HL-60 (cell line): Measurements from ENCODE around the gene ST3GAL4.

Experiments used
- POLR2AphosphoS5 ChIP-seq: IDR thresholded peaks from 2 replicates; pipeline ENCODE4 v1.6.1; 2012; ENCODE audit warnings: low read depth
- TF ChIP-seq, protein P1 (sequence below): IDR thresholded peaks from one replicate; pipeline ENCODE4 v1.5.1; 2011; ENCODE audit warnings: low read length, control low read depth, inconsistent platforms; ENCODE audit not compliant: insufficient read depth

DNA sequence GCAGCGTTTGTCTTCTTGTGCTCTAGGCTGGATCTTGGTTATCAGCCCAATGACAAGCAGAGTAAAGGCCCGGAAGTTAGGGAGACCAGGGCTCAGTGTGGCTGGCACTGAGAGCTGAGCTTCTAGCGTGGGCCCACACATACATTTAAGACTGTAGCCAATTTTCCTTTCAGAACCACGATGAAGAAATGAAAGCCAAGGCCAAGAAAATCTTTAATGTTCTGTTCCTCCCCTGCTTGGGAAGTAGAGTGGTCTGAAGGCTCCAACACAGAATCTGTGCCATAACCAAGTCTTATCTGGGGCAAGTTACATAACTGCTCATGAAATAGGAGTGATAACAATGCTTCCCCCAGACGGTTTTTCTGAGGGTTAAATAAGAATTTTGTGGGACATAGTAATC is 4.7 kb upstream of the ST3GAL4 start:
- TF ChIP-seq, protein P1, sequence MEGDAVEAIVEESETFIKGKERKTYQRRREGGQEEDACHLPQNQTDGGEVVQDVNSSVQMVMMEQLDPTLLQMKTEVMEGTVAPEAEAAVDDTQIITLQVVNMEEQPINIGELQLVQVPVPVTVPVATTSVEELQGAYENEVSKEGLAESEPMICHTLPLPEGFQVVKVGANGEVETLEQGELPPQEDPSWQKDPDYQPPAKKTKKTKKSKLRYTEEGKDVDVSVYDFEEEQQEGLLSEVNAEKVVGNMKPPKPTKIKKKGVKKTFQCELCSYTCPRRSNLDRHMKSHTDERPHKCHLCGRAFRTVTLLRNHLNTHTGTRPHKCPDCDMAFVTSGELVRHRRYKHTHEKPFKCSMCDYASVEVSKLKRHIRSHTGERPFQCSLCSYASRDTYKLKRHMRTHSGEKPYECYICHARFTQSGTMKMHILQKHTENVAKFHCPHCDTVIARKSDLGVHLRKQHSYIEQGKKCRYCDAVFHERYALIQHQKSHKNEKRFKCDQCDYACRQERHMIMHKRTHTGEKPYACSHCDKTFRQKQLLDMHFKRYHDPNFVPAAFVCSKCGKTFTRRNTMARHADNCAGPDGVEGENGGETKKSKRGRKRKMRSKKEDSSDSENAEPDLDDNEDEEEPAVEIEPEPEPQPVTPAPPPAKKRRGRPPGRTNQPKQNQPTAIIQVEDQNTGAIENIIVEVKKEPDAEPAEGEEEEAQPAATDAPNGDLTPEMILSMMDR = no peak
- TF ChIP-seq POLR2AphosphoS5 = no peak
